GM19035 (cell line): ENCODE measurements around the gene KCNJ5.
"Not testable (repeated sequence)": the region's sequence is repeated elsewhere in the genome, so short reads cannot be mapped to it uniquely, and the experiment has no call there.

Experiments used
- ATAC-seq: cut with Tn5 transposase; IDR thresholded peaks from one replicate; pipeline ENCODE4 v1.9.1; 2021; ENCODE audit not compliant: unreplicated experiment

The KCNJ5 gene

DNA sequence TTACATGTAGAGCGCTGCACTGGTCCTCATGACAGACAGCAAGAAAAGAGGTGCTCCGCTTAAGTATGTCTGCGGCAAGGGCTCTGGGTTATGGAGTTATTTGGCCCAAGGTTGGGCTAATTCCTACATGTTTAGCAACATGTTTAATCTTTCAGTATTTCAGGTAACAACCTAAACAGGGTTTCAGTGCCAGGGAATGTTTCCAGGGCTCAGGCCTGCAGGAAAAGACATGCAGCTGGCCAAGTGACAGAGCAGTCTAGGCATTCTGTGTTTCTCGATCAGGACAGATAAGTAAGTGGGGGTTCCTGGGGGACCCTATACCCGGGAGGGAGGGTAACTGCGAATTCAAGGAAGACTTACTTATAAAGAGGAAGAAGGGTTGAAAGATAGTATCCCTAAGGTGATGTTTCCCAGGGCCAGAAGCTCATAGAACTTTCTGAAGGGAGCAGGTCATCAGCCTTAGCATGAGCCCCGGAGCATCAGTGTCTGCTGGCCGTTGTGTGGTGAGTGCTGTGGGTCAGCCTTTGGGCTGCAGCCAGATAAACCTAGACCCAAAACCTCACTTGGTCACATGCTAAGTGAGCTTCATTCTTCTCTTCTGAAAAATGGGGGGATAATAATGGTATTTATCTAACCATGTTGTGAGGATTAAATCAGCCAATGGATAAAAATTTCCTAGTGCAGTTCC lies 18.4 kb downstream of the KCNJ5 start:
- ATAC-seq = no peak

DNA sequence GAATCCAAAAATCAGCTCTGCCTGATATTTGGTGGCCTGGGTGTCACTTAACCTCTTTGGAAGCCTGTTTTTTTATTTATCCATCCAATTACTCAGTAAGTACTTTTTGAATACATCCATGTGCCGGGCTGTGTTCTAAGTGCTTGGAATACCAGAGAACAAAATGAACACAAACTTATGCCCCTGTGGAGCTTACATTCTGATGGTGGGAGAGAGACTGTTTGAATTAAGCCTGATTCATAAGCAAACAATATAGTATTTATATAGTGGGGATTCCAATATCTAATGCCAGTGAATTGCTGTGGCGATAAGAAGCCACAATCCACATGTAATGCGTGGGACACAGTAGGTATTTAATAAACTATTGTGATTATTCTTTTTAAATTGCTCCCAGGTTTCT lies 19.4 kb downstream of the KCNJ5 start:
- ATAC-seq = no peak

DNA sequence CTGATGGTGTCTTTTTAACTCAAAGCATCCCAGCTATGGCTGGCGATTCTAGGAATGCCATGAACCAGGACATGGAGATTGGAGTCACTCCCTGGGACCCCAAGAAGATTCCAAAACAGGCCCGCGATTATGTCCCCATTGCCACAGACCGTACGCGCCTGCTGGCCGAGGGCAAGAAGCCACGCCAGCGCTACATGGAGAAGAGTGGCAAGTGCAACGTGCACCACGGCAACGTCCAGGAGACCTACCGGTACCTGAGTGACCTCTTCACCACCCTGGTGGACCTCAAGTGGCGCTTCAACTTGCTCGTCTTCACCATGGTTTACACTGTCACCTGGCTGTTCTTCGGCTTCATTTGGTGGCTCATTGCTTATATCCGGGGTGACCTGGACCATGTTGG lies 20.1 kb downstream of the KCNJ5 start:
- no peak for ATAC-seq

DNA sequence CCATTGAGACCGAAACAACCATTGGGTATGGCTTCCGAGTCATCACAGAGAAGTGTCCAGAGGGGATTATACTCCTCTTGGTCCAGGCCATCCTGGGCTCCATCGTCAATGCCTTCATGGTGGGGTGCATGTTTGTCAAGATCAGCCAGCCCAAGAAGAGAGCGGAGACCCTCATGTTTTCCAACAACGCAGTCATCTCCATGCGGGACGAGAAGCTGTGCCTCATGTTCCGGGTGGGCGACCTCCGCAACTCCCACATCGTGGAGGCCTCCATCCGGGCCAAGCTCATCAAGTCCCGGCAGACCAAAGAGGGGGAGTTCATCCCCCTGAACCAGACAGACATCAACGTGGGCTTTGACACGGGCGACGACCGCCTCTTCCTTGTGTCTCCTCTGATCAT lies 20.5 kb downstream of the KCNJ5 start:
- ATAC-seq = no peak

DNA sequence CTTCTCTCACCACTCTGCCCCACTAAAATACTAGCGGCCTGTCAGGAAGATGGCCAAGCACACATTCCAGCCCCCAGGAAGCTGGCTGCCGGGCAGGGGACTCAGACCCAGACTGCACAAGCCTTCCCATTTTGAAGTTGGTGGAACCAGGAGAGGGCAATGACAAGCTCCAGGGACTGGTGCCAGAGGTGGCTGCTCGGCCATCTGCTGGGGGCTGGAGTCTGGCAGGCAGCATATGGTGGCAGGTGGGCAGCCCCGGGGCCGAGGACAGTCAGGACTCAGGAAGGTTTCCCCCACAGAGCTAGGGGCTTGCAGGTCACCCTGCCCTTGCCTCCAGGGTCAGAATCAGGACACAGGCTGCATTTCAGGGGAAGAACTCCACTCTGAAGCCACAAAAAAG lies 22.6 kb downstream of the KCNJ5 start:
- ATAC-seq = no peak

DNA sequence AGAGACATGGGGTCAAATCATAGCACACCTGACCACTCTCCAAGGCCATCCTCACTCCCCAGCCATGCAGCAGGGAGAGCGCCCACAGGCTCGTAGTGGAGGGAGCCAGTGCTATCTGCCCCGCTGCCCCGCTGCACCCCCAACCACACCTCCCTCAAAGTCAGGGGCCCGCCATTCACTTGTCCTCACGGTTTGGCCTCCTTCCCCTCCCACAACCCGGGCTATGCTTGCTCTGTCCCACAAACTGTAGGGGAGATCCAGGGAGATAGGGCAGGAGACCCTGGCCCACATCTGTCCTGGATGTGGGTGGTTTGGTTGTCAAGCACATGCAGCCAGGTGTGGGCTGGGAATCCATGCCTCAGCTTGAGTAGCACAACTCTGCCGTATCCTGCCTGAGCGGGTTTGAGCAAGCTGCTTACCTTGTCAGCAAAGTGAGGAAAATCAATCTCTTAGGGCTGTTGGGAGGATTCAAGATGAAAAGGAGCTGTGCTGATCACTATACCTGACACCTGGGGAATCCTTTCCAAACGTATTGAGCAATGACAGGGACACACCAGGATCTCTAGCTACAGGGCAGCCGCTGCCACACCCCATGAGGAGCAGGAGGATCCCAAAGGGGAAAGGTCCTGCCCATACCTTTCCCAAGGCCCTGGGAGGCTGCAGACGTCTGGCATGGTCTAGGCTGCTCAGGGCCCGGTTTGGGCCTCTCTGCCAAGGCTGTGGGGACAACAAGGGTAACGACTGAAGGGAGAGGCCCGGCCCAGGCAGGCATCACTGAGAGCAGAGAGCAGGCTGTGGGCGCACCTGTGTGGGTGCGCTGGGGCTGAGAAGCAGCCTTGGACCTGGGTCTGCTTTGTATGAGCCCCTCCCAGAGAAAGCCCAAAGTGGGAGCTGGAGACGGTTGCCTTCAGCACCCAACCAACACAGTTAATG lies 23.3 kb downstream of the KCNJ5 start:
- ATAC-seq = no peak

DNA sequence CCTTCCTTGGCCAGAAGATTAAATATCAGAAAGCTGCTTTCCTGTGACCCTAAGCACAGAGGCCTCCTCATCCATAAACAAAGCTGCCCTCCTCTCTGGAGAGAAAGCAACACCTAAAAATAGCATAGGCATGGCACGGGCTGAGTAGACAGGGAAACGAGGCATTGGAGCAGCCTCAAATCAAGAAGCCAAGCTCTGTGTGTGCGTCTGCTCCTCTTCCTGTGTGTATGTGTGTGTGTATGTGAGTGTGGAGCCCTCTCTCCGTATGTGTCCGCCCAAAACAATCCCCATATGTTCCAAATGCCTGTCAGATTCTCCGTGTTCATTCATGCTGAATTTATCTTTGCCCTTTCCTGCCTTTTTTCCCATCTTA lies 24.0 kb downstream of the KCNJ5 start:
- no peak for ATAC-seq

DNA sequence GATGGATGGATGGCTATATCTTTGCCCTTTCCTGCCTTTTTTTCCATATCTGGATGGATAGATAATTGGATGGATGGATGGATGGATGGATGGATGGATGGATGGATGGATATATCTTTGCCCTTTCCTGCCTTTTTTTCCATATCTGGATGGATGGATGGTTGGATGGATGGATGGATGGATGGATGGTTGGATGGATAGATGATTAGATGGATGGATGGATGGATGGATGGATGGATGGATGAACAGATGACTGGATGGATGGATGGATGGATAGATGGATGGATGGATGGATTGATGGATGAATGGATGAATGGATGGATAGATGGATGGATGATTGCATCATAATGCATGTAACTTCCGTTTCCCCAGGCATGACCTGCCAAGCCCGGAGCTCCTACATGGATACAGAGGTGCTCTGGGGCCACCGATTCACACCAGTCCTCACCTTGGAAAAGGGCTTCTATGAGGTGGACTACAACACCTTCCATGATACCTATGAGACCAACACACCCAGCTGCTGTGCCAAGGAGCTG lies 24.9 kb downstream of the KCNJ5 start:
- ATAC-seq = no peak

DNA sequence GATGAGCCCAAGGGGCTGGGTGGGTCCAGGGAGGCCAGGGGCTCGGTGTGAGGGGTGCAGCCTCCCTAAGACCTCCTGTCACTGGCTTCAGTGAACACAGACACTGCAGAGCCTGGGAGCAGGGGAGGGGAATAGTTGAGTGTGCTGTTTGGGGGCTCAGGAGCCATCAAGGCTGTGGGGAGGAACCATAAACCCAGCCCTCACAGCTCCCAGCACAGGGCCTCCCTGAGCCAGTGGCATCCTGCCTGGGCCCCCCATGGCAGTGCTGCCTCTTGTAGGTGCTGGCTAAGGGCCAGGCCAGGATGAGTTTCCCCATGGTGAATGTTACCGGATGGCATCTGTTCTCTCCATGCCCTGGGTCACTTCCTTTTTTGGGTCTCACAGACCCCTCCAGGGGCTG lies 25.5 kb downstream of the KCNJ5 start:
- ATAC-seq = no peak

DNA sequence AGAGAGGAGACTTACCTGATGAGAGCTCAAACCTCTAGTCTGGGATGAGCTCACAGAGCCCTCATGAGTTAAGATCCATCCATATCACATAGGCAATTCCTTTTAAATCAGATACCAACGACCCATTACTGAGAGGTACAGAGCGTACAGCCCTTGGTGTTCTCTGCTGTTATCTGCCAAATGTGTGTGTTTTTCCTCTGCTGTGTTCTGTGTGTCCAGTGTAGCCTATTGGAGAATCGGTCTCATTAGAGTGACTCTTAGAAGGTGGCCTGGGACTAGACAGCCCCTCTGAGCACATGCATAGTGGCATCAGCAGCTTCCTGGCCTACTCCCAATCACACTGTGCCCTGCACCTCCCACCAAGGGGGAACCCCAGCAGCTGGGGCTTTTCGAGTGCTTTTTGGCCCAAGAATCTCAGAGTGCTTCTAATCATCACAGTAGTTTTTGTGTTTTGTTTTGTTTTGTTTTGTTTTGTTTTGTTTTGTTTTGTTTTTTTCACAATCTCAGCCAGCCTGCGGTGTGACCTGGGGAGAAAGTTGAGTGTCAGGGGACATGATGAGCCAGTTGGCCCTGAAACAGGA lies 26.1 kb downstream of the KCNJ5 start:
- no peak for ATAC-seq

DNA sequence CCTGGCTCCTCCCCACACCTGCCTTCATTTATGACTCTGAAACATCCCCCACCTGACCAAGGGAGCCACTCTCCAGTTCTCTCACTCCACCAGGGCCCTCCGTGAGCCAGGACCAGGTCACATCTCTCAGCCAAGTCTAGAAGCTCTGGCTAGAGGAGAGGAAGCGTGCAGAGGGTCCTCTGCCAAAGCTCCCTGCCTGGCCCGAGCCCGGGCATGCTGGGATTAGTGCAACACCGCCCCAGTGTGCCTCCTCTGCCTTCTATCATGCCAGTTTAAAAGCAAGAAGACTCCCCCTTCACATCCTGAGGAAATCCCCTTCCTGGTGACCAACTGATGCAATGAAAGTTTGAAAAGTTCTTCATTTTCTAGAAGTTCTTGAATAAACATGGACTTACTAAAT lies 28.1 kb downstream of the KCNJ5 start:
- no peak for ATAC-seq

DNA sequence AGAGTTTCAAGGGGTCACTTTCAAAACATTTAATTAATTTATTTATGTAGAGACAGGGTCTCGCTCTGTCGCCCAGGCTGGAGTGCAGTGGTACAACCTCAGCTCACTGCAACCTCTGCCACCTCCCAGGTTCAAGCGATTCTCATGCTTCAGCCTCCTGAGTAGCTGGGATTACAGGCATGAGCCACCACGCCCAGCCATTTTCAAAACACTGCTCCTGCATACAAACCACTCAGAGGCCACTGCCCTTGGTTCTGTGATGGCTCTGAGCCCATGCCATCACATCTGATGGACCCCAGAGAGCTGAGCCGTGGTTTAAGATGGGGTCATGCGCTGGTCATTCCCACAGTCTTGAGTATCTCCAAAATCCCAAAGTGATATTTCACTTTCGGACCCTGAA lies 28.5 kb downstream of the KCNJ5 start:
- not testable (repeated sequence) for ATAC-seq

DNA sequence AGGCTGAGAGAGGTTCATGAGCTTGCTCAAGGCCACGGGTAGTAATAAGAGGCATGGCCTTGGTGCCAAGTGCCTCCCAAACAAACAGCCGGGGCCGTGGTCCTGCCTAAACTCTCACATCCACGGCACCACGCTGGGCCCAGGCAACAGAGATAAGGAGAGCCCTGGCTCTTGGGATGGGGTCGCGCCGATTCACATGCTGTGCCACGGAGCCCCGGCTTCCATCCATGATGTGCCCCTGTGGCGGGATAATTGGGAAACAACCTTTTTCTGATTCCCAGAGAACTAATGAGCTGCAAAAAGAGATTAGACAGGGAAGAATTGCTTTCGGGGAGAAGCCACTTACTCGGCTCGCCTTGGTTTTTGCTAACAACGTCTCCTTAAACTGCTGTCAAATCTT lies 29.5 kb downstream of the KCNJ5 start:
- ATAC-seq = no peak

DNA sequence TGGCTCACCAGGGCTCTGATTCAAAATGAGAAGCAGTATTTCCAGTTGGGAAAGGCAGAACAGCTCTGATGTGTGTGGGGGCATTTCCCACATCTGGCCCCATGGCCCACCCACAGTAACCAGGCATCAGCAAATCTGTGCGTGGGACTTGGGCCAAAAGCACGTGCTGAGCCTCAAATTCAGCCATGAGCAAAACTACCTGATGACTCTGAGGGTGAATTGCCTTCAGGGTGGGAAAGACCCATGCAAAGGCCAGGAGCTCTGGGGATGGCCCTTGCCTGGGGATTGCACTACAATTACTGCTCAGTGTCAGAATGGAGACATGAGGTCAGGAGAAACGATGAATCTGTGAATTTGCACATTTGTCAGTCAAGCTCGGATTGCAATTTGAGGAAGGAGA lies 30.6 kb downstream of the KCNJ5 start:
- no peak for ATAC-seq

DNA sequence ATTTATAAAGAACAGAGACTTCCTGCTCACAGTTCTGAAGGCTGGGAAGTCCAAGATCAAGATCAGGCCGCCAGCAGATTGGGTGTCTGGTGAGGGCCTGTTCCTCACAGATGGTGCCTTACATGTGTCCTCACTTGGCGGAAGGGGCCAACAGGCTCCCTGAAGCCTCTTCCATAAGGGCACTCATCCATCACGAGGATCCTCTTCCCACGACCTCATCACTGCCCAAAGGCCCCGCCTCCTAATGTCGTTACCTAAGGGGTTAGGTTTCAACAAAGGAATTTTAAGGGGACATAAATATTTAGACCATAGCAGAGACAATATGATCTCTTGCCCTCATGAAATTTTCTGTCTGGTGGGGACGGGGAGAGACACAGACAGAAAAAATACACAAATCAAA lies 32.9 kb downstream of the KCNJ5 start:
- no peak for ATAC-seq

DNA sequence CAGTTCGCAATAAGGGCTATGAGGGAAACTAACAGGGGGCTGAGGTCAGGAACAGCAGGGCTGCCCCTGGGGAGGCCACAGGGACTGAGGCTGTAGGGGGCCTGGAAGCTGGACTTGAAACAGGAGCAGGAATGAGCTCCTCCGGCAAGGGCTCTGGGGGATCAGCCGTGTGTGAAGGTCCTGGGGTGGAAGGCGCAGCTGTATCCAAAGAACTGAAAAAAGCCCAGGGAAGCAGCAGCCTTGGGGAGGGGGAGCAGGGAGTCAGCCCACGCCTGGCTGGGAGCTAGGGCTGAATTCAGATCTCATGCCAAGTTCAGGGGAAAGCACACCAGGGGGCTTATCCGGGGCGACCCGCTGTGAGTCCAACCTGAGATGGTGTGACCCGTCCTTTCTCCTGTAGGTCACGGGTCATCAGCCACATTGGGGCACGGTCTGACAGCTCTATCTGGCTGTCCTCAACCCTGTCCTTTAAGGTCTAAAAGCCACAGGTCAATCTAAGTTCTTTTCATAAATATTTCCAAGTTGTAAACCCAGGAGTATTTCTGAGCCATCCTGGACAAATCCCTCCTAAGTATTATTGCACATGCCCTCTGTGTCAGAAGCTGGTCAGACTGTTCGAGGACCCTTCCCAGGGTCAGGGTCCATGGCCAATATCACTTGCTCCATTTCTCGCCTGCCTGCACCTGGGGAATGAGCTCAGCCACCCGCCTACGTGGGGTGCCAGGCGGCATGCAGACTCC lies 33.5 kb downstream of the KCNJ5 start:
- ATAC-seq = no peak

DNA sequence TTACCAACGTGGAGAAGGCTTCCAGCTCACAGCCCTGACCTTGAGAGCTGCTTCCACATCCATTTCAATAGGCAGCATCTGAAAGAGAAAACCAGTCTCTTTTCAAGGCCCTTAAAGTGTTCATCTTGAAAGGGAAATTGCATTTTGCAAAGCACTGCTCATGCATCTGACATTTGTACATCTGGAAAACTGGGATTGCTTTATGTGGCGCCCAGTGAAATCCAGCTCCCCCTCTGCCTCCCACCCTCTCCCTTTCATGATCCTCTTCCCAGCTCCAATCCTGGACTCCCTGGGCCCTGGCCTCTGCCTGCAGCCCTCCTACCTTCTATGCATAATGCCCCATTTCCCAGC lies 34.1 kb downstream of the KCNJ5 start:
- no peak for ATAC-seq

DNA sequence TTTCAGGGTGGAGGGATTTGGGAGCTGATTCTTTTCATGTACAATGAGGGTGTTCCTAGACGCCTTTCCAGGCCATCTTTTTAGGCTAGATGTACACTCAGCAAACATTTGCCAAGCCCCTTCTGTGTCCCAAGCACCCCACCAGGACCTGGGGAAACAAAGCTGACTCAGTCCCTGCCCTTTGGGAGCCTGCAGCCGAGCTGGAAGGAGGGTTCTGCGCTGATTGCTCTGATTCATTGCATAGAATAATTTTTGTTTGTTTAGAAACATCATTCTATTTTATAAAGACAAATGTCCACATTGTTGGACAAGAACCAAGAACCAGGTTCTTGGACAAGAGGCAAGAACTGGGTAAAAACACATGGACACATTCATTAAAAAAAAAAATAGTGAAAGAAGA lies 34.8 kb downstream of the KCNJ5 start:
- no peak for ATAC-seq

DNA sequence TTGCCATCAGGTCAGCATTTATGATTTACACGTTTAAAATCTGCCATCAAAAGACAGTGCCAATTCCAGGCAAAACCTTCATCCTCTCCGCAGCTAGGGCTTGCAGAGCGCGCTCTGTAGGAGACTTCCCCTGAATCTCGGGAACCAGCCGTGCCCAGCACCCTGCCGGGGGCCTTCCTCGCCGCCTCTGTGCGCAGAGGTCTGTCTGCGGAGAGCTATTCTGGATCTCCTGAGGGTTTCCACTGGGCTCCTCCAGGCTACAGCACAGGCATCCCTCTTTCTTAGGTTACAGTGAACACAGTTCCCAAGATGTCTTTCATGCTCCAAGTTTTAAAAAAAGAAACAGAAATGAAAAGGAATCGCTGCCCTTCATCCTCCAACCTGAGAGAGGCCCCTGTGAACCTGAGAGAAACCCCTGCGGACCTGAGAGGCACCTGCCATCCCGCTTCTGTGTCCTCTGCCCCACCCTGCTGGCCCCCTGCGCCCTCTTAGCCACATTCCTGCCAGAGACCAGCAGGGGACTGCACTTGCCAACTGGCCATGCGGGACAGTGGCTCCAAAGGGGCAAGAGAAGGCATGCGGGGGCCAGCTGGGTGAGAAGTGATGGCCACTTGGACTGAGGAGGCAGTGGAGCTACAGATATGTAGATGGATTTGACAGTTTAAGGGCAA lies 35.4 kb downstream of the KCNJ5 start:
- ATAC-seq = no peak

DNA sequence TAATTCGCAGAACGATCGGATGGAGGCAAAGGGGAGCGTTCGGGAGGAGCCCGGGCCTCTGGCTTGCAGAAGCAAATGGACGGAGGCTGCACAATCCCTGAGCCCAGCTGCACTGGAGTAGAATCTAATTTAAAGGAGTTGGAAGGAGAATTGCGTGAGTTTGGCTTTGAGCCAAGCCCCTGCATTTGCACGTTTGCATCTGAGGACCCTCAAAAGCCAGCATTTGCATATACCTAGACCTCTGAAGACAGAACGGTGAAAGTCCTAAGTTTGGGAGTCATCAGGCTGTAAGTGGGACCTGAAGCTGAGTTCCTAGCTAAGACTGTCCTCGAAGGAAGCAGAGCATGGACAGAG lies 35.9 kb downstream of the KCNJ5 start:
- ATAC-seq = no peak
